Muscle layer of duodenum (tissue), 2 donors: ENCODE data around the gene FXR1.

Experiments used
- H3K27ac ChIP-seq: one replicate; pipeline ENCODE4 v1.7.0; 2013; ENCODE audit warnings: mild to moderate bottlenecking, low read length
- H3K27me3 ChIP-seq: one replicate; pipeline ENCODE4 v1.7.0; 2013; ENCODE audit warnings: low read depth, mild to moderate bottlenecking, control low read depth, low read length
- H3K36me3 ChIP-seq, 2 donors: one replicate each; pipeline ENCODE4 v1.7.0; 2013; ENCODE audit warnings: low read length in 2 of 2, control low read depth in 1 of 2, mild to moderate bottlenecking in 1 of 2; ENCODE audit not compliant: insufficient read depth in 2 of 2, control insufficient read depth in 1 of 2
- H3K4me1 ChIP-seq, 2 donors: one replicate each; pipeline ENCODE4 v1.7.0; 2013; ENCODE audit warnings: low read length in 2 of 2, mild to moderate bottlenecking in 2 of 2, control low read depth in 1 of 2, moderate library complexity in 1 of 2; ENCODE audit not compliant: insufficient read depth in 2 of 2, control insufficient read depth in 1 of 2
- H3K4me3 ChIP-seq, 2 donors: one replicate each; pipeline ENCODE4 v1.7.0; 2013; ENCODE audit warnings: low read length in 2 of 2, low read depth in 1 of 2, mild to moderate bottlenecking in 1 of 2
- H3K9me3 ChIP-seq, 2 donors: one replicate each; pipeline ENCODE4 v1.7.0; 2013; ENCODE audit warnings: low read length in 2 of 2, control low read depth in 1 of 2, mild to moderate bottlenecking in 1 of 2; ENCODE audit not compliant: control insufficient read depth in 1 of 2
- donor health status: healthy.

FXR1 gene

GRCh38 chr3:180910823-180911222 lies 1.6 kb upstream of the FXR1 start:
- Histone ChIP-seq H3K27me3 (no peaks in the 10 kb centered on the region), H3K27ac (no peak overlapping the region), H3K4me3 (no peak overlapping the region), H3K9me3 (no peaks in the 10 kb centered on the region), H3K36me3 (peaks cover 0 to 4% of the 10 kb centered on the region in 2 donors), H3K4me1 (peaks cover 5 to 26% of the 10 kb centered on the region in 2 donors)

DNA sequence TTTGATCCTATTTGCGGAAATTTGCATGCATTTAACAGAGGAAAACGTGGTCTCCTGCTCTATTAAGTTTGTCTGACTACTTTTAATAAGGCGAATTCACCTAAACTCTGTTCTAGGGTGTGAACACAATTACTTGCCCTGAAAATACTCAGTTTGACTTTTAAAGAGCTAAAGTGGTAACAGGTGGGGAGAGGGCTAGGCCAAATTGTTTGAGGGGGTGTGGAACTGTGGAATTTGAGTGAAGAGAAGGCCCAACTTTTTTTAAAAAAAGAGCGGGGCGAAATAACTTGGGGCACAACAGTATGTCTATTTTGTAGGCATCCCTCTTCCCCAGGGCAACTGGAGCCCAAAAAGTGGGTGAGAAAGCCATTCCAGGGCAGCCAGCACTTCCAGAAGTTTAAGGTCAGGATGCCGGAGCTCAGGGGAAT lies 580 bp upstream of the FXR1 start:
- no peaks in the 10 kb centered on the region for H3K9me3 ChIP-seq
- no peaks in the 10 kb centered on the region for H3K27me3 ChIP-seq
- peaks cover 0 to 4% of the 10 kb centered on the region in 2 donors for H3K36me3 ChIP-seq
- peak overlapping the region; percentile 94 to 95 for H3K4me3 ChIP-seq
- peak overlapping the region; percentile 91 for H3K27ac ChIP-seq
- H3K4me1 ChIP-seq = peaks cover 5 to 26% of the 10 kb centered on the region in 2 donors

- Histone ChIP-seq H3K36me3 (peaks cover 0 to 4% of the 10 kb centered on the region in 2 donors), H3K27ac (peak overlapping the region; percentile 91), H3K9me3 (no peaks in the 10 kb centered on the region), H3K4me1 (peaks cover 5 to 26% of the 10 kb centered on the region in 2 donors), H3K27me3 (no peaks in the 10 kb centered on the region), H3K4me3 (peak overlapping the region; percentile 94 to 95)
These were observed 1.3 kb downstream of the FXR1 start for GRCh38 chr3:180913581-180914404.

DNA sequence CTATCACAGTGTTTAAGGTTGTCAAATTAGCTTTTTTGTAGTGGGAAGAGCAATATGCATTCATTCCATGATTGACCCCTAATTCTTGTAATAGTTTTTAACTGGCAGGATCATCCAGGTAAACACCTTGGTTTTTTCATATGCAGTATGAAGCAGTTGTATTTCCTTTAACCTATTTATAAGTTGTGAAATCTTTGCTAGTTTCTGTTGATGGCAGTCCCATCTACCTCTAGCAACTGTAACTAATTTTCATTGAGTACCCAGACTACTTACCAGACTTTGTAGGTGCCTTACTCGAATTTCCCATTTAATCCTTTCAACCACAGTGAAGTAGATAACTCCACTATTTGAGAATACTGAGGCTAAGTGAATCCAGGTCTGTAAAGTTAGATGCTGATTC lies 6.1 kb downstream of the FXR1 start:
- Histone ChIP-seq H3K27ac (no peak overlapping the region), H3K36me3 (no peaks in the 10 kb centered on the region), H3K27me3 (no peaks in the 10 kb centered on the region), H3K4me1 (peaks cover 3 to 52% of the 10 kb centered on the region in 2 donors), H3K9me3 (no peaks in the 10 kb centered on the region), H3K4me3 (no peak overlapping the region)

DNA sequence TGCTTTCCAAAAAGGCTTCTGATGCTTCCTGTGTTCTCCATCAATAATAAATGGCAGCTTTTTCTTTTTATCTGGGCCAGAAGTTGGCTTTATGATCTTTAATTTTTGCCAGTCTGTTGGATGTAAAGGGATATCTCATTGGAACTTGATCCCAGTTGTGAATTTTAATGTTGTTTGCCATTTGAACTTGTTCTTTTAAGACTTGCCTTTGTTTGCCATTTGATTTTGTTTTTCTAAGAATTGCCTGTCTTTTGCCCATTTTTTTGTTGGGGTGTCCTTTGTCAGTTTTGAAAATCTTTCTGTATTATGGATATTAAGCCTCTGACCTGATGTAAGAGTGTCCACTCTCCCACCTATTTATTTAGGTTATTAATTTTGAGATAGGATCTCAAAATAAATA lies 9.8 kb downstream of the FXR1 start:
- no peaks in the 10 kb centered on the region for H3K36me3 ChIP-seq
- no peak overlapping the region for H3K27ac ChIP-seq
- no peak overlapping the region for H3K4me3 ChIP-seq
- H3K9me3 ChIP-seq = no peaks in the 10 kb centered on the region
- no peaks in the 10 kb centered on the region for H3K27me3 ChIP-seq
- peaks cover 3 to 42% of the 10 kb centered on the region in 2 donors for H3K4me1 ChIP-seq

- no peaks in the 10 kb centered on the region for H3K9me3 ChIP-seq
- H3K27ac ChIP-seq = no peak overlapping the region
- H3K4me1 ChIP-seq = peaks cover 3 to 42% of the 10 kb centered on the region in 2 donors
These were observed 11.1 kb downstream of the FXR1 start for GRCh38 chr3:180923561-180923960.

DNA sequence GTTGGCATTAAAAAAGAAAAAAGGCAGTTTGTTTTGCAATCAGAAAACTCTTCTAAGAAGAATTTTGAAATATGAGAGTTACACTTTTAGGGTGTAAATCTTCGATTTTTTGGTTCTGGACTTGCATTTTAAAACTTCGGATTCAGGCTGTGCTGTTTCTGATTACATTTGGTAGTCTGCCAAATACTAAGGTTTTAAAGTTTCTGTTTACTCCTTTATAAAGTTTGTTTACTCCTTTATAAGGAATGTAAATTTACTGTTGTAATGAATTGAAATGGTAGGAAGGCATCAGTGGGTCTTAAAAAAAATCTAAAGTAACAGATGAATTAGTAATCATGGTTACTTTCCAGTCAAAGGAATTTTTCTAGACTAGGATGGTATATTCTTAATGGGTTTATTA lies 14.1 kb downstream of the FXR1 start:
- H3K36me3 ChIP-seq = no peaks in the 10 kb centered on the region
- H3K4me1 ChIP-seq = peaks cover 3 to 24% of the 10 kb centered on the region in 2 donors
- no peaks in the 10 kb centered on the region for H3K9me3 ChIP-seq
- no peak overlapping the region for H3K27ac ChIP-seq
- H3K27me3 ChIP-seq = no peaks in the 10 kb centered on the region
- H3K4me3 ChIP-seq = no peak overlapping the region

More at GRCh38 chr3:180923561-180923960, 11.1 kb downstream of the FXR1 start:
- H3K27me3 ChIP-seq = no peaks in the 10 kb centered on the region
- H3K4me3 ChIP-seq = no peak overlapping the region
- no peaks in the 10 kb centered on the region for H3K36me3 ChIP-seq

DNA sequence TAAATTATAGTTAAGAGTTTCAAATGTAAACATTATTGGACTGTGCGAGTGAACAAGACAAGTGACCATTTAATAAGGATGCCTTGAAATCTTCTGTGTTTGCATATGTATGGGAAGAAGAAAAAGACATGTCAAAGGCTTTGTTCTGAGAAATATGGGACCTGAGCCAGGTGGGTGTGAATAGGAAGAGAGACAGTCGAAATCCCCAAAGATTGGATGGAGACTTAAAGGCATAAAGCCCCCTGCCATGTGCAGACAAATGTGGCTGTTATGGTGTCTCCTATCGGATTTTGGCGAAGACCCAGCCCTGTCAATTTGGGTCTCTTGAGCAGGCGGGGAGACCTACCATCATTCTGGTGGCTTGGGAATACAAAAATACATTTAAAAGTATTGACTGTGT lies 16.9 kb downstream of the FXR1 start:
- Histone ChIP-seq H3K4me1 (peaks cover 0 to 5% of the 10 kb centered on the region in 2 donors), H3K27me3 (no peaks in the 10 kb centered on the region), H3K36me3 (no peaks in the 10 kb centered on the region), H3K9me3 (no peaks in the 10 kb centered on the region), H3K4me3 (no peak overlapping the region), H3K27ac (no peak overlapping the region)

- H3K9me3 ChIP-seq = no peaks in the 10 kb centered on the region
- H3K36me3 ChIP-seq = peaks cover 0 to 4% of the 10 kb centered on the region in 2 donors
- H3K27ac ChIP-seq = no peak overlapping the region
- peaks cover 0 to 5% of the 10 kb centered on the region in 2 donors for H3K4me1 ChIP-seq
- H3K27me3 ChIP-seq = no peaks in the 10 kb centered on the region
- H3K4me3 ChIP-seq = no peak overlapping the region
These were observed 18.1 kb downstream of the FXR1 start for GRCh38 chr3:180930526-180930925.

- Histone ChIP-seq H3K27me3 (no peaks in the 10 kb centered on the region), H3K27ac (no peak overlapping the region), H3K4me1 (no peaks in the 10 kb centered on the region), H3K4me3 (no peak overlapping the region), H3K36me3 (peaks cover 14% of the 10 kb centered on the region in 2 donors), H3K9me3 (no peaks in the 10 kb centered on the region)
These were observed 20.3 kb downstream of the FXR1 start for GRCh38 chr3:180932819-180933218.

GRCh38 chr3:180934638-180935037 lies 22.2 kb downstream of the FXR1 start:
- Histone ChIP-seq H3K9me3 (no peaks in the 10 kb centered on the region), H3K27ac (no peak overlapping the region), H3K4me3 (no peak overlapping the region), H3K36me3 (peaks cover 14% of the 10 kb centered on the region in 2 donors), H3K4me1 (no peaks in the 10 kb centered on the region), H3K27me3 (no peaks in the 10 kb centered on the region)
